A673 (cell line): ENCODE measurements around the gene CST2. TPM values are rescaled to one million over a fixed set of nuclear protein-coding genes. Genes with fewer than 3 reads are reported as not detected.

Source experiments
- BruUV-seq: library from RNA; stranded (reverse); fragments of 400-500 nt; replicated peaks from 2 replicates; lab custom pipeline; 2021; lab: Mats Ljungman, UMichigan
- CTCF ChIA-PET: fragments of 300-600 bp; sonication (Branson Sonifier 250); formaldehyde crosslinking; loops from one replicate; lab custom pipeline; 2022; ENCODE audit warnings: antibody characterized with exemption; lab: Charles Lee
- POLR2A ChIA-PET: fragments of 300-600 bp; sonication (Branson Sonifier 250); formaldehyde crosslinking; loops from one replicate; lab custom pipeline; 2022; ENCODE audit warnings: antibody characterized with exemption; ENCODE audit not compliant: low non-redundant PET; lab: Charles Lee
- DNase-seq: peaks from one replicate; pipeline ENCODE4 v3.0.0-alpha.2; 2015; ENCODE audit warnings: low spot score
- H3K27ac ChIP-seq: fragments of 200-600 bp; sonication (generic); 2 replicates; pipeline ENCODE4 v1.5.1; 2016; ENCODE audit warnings: mixed run types, low read depth, mild to moderate bottlenecking, mixed read lengths, antibody characterized with exemption, low read length; ENCODE audit not compliant: poor library complexity, severe bottlenecking
- H3K27me3 ChIP-seq: fragments of 200-600 bp; sonication (generic); replicated peaks from 2 replicates; pipeline ENCODE4 v1.6.1; 2017; ENCODE audit warnings: mixed run types, low read depth, mild to moderate bottlenecking, mixed read lengths, antibody characterized with exemption, low read length; ENCODE audit not compliant: insufficient read depth, poor library complexity
- H3K36me3 ChIP-seq: fragments of 200-600 bp; sonication (generic); 2 replicates; pipeline ENCODE4 v1.6.1; 2016; ENCODE audit warnings: mixed run types, mild to moderate bottlenecking, mixed read lengths, antibody characterized with exemption, low read length; ENCODE audit not compliant: insufficient read depth, poor library complexity, severe bottlenecking
- H3K4me1 ChIP-seq: fragments of 200-600 bp; sonication (generic); 2 replicates; pipeline ENCODE4 v1.6.1; 2017; ENCODE audit warnings: mixed run types, mild to moderate bottlenecking, mixed read lengths, antibody characterized with exemption, low read length; ENCODE audit not compliant: insufficient read depth, poor library complexity, severe bottlenecking
- H3K4me3 ChIP-seq: fragments of 200-600 bp; sonication (generic); 2 replicates; pipeline ENCODE4 v1.5.1; 2016; ENCODE audit warnings: low read depth, mixed run types, mild to moderate bottlenecking, mixed read lengths, low read length; ENCODE audit not compliant: poor library complexity, severe bottlenecking
- H3K9me3 ChIP-seq: fragments of 200-600 bp; sonication (generic); 2 replicates; pipeline ENCODE4 v1.6.1; 2016; ENCODE audit warnings: mixed run types, low read depth, mild to moderate bottlenecking, mixed read lengths, antibody characterized with exemption, low read length; ENCODE audit not compliant: poor library complexity, severe bottlenecking
- EZH2 ChIP-seq: fragments of 200-600 bp; sonication (generic); IDR thresholded peaks from 2 replicates; pipeline ENCODE4 v1.6.1; 2017; ENCODE audit warnings: borderline replicate concordance, low read depth, mild to moderate bottlenecking, mixed read lengths, antibody characterized with exemption, low read length; ENCODE audit not compliant: poor library complexity, severe bottlenecking
- intact Hi-C: fragments of 100-400 bp; cut with micrococcal nuclease; formaldehyde crosslinking; loops from one replicate; pipeline ENCODE4 v1.10.0; 2022; ENCODE audit not compliant: unreplicated experiment
- total RNA-seq: library from RNA; stranded (reverse); gene quantifications from 2 replicates; pipeline ENCODE4 v1.2.3, GENCODE V29; 2021

CST2 gene
- total RNA-seq, 1 experiment from 2014 or later = not detected

GRCh38 chr20:23774081-23774480 lies 52.4 kb downstream of the CST2 start:
- no TSS peak for BruUV-seq
- Histone ChIP-seq H3K9me3 (no peaks in the 10 kb centered on the region), H3K27me3 (peaks cover 8% of the 10 kb centered on the region), H3K36me3 (no peaks in the 10 kb centered on the region), H3K27ac (no peak overlapping the region), H3K4me1 (no peaks in the 10 kb centered on the region), H3K4me3 (no peak overlapping the region)
- intact Hi-C loops = no loop called here
- ChIA-PET CTCF (no interaction called here), POLR2A (no interaction called here)
- TF ChIP-seq EZH2 = no peak
- no peak for DNase-seq

Other genes with a start within 250 kb of the CST2 start
- gene CST9, start 220.8 kb downstream of the CST2 start, total RNA-seq = not detected in 2 replicates
- gene CST3, start 188.8 kb downstream of the CST2 start, total RNA-seq = 82.7 and 91.3 TPM in 2 replicates
- not detected in 2 replicates for gene CST4, start 137.7 kb downstream of the CST2 start, total RNA-seq
- gene CST1, start 75.8 kb downstream of the CST2 start, total RNA-seq = not detected in 2 replicates
- gene CST5, start 53.0 kb upstream of the CST2 start, total RNA-seq = not detected in 2 replicates
- not detected in 2 replicates for gene GGTLC1, start 162.1 kb upstream of the CST2 start, total RNA-seq